Measurements from ENCODE around the gene PTX4.

DNA sequence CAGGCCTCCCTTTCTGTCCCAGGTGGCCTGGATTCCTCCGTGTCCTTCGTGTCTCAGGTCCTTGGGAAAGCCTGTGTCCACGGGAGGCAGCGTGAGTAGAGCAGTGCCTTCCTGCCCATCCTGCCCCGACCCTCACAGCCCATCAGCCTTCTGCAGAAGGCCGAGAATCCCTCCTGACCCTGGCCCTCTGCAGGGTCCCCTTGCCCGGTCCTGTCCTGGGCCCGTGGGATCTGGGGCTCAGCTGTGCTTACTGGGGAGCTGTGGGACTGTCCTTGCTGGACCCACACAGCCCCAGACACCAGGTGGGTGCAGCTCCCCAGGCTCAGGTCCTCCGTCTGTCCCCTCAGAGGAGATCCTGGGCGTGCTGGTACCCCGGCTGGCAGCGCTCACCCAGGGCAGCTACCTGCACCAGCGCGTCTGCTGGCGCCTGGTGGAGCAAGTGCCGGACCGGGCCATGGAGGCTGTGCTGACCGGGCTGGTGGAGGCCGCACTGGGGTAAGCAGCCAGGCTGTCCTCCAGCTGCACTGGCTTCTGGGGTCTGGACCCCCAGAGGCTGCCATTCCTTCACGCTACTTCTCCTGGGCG lies 8.4 kb upstream of the PTX4 start:
- TF ChIP-seq POLR2A (IDR thresholded peaks at IDR 0.05): no peak
- TF ChIP-seq, protein P1, sequence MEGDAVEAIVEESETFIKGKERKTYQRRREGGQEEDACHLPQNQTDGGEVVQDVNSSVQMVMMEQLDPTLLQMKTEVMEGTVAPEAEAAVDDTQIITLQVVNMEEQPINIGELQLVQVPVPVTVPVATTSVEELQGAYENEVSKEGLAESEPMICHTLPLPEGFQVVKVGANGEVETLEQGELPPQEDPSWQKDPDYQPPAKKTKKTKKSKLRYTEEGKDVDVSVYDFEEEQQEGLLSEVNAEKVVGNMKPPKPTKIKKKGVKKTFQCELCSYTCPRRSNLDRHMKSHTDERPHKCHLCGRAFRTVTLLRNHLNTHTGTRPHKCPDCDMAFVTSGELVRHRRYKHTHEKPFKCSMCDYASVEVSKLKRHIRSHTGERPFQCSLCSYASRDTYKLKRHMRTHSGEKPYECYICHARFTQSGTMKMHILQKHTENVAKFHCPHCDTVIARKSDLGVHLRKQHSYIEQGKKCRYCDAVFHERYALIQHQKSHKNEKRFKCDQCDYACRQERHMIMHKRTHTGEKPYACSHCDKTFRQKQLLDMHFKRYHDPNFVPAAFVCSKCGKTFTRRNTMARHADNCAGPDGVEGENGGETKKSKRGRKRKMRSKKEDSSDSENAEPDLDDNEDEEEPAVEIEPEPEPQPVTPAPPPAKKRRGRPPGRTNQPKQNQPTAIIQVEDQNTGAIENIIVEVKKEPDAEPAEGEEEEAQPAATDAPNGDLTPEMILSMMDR (IDR thresholded peaks at IDR 0.05): no peak

Data from lower leg skin (tissue), 3 donors.